Stimulated activated naive CD8-positive, alpha-beta T cell treated with anti-CD3 and anti-CD28 coated beads, Interleukin-15, amount 100 ng/mL, for 72 hours (primary cell): ENCODE results near the gene ANTXR1.

ENCODE experiments used
- ATAC-seq: fragments of 150-1000 bp; cut with Tn5 transposase; 2 replicates; pipeline ENCODE4 v1.10.0; 2021; ENCODE audit warnings: mild to moderate bottlenecking, moderate library complexity
- DNase-seq, 2 donors: peaks; one replicate each; pipeline ENCODE4 v3.0.0; 2021 to 2022
- H3K27ac Mint-ChIP-seq, 2 donors: one replicate each; pipeline ENCODE4 v1.8.0; 2022; ENCODE audit warnings: mild to moderate bottlenecking in 2 of 2, mixed read lengths in 2 of 2, moderate library complexity in 2 of 2
- H3K27me3 Mint-ChIP-seq: one replicate; pipeline ENCODE4 v1.8.0; 2022; ENCODE audit warnings: mixed read lengths
- H3K4me1 Mint-ChIP-seq: one replicate; pipeline ENCODE4 v1.8.0; 2022; ENCODE audit warnings: mild to moderate bottlenecking, mixed read lengths
- H3K4me3 Mint-ChIP-seq, 2 donors: one replicate each; pipeline ENCODE4 v1.8.0; 2022; ENCODE audit warnings: mild to moderate bottlenecking in 2 of 2, mixed read lengths in 2 of 2, moderate library complexity in 1 of 2
- H3K9me3 Mint-ChIP-seq, 2 donors: one replicate each; pipeline ENCODE4 v1.8.0; 2022; ENCODE audit warnings: mixed read lengths in 2 of 2

ANTXR1 gene

DNA sequence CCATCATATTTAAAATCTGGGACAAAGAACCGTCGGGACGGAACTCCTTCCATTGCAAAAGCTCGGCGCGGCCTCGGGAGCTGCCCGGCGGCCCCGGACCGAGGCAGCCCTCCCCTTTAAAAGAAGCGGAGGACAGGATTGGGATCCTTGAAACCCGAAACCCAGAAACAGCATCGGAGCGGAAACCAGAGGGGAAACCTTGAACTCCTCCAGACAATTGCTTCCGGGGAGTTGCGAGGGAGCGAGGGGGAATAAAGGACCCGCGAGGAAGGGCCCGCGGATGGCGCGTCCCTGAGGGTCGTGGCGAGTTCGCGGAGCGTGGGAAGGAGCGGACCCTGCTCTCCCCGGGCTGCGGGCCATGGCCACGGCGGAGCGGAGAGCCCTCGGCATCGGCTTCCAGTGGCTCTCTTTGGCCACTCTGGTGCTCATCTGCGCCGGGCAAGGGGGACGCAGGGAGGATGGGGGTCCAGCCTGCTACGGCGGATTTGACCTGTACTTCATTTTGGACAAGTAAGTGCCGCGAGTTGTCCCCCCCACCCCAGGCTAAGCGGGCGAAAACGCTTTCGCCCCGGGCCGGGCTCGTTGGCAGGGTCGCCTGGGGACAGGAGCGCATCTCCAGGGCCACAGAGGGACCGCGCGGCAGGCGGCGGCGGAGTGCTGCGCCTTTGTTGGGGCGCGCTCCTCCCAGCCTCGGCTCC, at the start of gene ANTXR1:
Gene ANTXR1, plus strand, starts transcription at position 38 of the 698 bp plus-strand sequence. Its CDS starts 321 bp downstream, at position 359.
- Mint-ChIP-seq H3K9me3 (no peaks in the 10 kb centered on the region), H3K27me3 (peaks cover 64% of the 10 kb centered on the region), H3K4me1 (peaks cover 29% of the 10 kb centered on the region), H3K4me3 (peak within 1 kb of the TSS; percentile 88 to 93), H3K27ac (peak within 1 kb of the TSS; percentile 30 to 84)
- peak; percentile 20 to 40 for DNase-seq
- peak; percentile 70 for ATAC-seq

DNA sequence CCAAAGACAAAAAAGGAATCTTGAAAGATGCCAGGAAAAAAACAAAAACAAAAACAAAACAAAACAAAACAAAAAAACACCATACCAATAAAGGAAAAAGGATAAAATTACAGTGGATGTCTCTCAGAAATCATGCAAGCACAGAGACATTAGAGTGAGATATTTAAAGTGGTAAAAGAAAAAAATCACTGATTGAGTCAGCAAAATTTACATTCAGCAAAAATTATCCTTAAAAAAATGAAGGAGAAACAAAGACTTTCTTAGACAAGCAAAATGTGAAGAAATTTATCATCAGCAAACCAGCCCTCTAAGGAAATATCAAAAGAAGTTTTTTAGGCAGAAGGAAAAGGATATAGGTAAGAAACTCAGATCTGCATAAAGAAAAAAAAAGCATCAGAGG, 48.7 kb upstream of the ANTXR1 start:
- H3K27ac Mint-ChIP-seq: no peak overlapping the region
- ATAC-seq: no peak
- DNase-seq: no peak
- H3K4me3 Mint-ChIP-seq: no peak overlapping the region
- no peaks in the 10 kb centered on the region for H3K27me3 Mint-ChIP-seq
- no peaks in the 10 kb centered on the region for H3K9me3 Mint-ChIP-seq
- H3K4me1 Mint-ChIP-seq: no peaks in the 10 kb centered on the region

DNA sequence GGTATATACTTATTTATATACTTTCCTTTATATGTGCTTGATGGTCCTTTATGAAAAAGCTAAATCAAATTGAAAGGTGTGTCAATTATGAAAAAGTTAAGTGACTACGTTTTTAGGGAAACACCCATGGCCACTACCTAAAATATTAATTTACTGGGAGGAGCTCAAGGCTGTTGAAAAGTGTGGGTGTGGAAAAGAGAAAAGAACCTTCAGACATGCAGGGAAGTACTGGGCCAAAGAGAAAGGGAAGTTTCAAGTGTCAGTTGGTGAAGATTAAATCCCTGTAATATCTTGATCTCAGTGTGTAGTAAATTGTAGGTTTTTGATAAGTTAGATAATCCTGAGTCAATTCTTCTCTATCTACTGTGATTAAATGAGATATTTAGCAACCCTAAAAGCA, 44.8 kb upstream of the ANTXR1 start:
- Mint-ChIP-seq H3K4me3 (no peak overlapping the region), H3K4me1 (no peaks in the 10 kb centered on the region), H3K9me3 (no peaks in the 10 kb centered on the region), H3K27me3 (no peaks in the 10 kb centered on the region), H3K27ac (no peak overlapping the region)
- ATAC-seq (no peak), DNase-seq (no peak)

DNA sequence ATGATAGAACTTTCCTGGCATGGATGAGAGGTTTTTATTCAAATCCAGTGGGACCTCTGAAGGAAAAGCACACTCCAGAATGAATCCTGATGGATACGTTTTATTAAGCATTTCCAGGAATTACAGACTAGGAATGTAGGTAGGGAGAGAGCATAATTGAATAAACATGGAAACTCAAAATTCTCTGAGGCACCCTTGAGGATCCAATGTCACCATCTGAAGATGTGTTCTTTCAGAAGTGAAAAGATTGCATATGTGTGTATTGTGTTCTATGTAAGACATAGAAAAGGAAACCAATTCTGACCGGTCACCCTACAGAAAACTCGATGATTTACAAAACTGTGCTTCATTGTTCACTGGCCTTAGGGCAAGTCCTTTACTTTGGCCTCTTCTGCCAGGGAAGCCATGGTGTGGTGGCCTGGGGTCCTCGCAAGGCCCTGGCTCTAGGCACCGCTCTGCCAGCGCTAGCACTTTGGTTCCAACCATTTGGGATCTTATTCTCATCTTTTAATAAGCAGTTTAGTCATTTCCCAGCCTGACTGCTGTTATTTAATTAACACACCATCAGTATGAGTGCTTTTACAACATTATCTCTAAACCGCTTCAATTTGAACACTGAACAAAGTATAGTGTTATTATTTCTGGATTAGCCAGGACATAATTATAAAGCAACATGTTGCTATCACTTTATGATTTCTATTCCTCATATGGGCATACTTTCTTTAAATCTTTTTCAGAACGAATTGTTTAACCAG, 43.1 kb upstream of the ANTXR1 start:
- no peak for ATAC-seq
- no peak overlapping the region for H3K4me3 Mint-ChIP-seq
- peaks cover 9% of the 10 kb centered on the region for H3K27me3 Mint-ChIP-seq
- DNase-seq: no peak
- H3K27ac Mint-ChIP-seq: no peak overlapping the region
- H3K4me1 Mint-ChIP-seq: no peaks in the 10 kb centered on the region
- H3K9me3 Mint-ChIP-seq: no peaks in the 10 kb centered on the region

DNA sequence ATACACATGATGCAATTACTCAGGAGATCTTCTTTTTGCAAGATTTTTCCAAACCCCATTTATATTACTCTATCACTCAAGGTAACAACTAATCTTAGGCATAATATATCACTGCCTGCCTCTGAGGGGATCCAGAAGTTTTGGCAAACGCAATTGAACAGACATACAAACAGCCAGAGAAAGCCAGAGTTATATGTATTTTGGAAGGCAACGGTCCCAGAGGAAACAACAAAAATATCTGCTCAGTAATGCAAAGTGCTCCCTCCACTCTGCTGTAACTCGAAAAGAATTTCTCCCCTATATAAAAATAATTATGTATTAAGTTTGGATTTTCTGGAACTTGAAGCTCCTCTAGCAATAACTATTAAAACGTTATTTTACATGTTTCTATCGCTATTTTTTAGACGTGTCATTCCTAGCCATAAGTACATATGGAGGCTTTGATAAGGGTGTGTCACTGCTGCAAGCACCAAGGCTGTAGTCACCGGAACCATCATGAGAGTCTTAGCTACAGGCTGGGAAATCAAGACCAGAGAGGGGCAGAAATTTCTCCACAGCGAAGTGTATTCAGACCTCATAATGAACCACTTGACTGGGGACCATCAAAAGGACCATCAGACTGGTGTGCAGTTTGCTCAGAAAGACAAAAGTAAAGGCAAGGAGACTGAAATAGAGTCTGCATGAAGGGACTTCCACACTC, 42.3 kb upstream of the ANTXR1 start:
- ATAC-seq (no peak), DNase-seq (no peak)
- H3K27ac Mint-ChIP-seq: no peak overlapping the region
- peaks cover 9% of the 10 kb centered on the region for H3K27me3 Mint-ChIP-seq
- H3K4me1 Mint-ChIP-seq: no peaks in the 10 kb centered on the region
- no peaks in the 10 kb centered on the region for H3K9me3 Mint-ChIP-seq
- H3K4me3 Mint-ChIP-seq: no peak overlapping the region

DNA sequence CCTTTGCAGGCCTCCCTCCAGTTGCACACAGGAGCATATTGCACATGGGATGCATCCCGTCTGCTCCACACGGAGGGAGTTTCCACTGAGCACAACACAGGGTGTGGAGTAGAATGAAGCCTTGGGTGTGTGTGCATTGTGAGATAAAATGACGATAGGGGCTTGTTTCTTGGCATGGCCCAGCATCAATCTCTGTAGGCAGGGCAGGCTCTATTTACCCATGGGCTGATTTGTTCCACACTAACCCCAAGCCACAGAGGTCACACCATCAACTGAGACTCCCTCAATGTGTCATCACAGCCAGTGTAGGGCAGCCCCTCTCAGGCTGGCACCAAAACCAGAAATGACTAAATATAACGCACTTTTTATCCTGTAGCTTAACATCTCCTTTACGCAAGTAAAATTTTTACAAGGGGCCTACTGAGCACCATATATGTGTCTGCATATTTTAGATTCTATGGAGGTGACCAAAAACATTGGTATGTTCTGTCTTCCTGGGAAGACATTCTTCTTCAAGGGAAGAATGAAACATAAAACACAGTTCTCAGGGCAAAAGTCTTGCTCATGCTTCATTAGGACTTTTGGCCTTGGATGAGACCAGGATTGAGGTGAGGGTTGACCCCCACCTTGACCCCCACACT, 41.3 kb upstream of the ANTXR1 start:
- H3K9me3 Mint-ChIP-seq: no peaks in the 10 kb centered on the region
- no peak overlapping the region for H3K27ac Mint-ChIP-seq
- peaks cover 9% of the 10 kb centered on the region for H3K27me3 Mint-ChIP-seq
- H3K4me1 Mint-ChIP-seq: no peaks in the 10 kb centered on the region
- ATAC-seq (peak; percentile 92), DNase-seq (peak in 1 of 2 donors; percentile 22)
- H3K4me3 Mint-ChIP-seq: no peak overlapping the region

DNA sequence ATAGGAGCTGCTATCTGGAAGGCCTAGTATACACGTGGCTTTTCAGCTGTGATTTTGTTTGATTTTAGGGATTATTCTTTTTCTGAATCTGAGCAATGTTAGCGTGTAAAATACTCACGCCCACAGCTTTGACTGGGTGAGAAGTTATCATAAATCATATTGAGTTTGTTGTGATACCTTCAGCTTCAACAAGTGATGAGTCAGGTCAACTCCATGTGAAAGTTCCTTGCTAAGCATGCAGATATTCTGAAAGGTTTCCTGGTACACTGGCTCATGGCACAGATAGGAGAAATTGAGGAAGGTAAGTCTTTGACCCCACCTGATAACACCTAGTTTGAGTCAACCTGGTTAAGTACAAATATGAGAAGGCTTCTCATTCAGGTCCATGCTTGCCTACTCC, 38.7 kb upstream of the ANTXR1 start, which contains the start of gene GKN1:
Gene GKN1, plus strand, starts transcription at position 386 of the 400 bp plus-strand sequence. CDS start 42 bp downstream, outside the sequence.
- Mint-ChIP-seq H3K27ac (no peak within 1 kb of the TSS), H3K4me1 (no peaks in the 10 kb centered on the region)
- no peak for ATAC-seq

DNA sequence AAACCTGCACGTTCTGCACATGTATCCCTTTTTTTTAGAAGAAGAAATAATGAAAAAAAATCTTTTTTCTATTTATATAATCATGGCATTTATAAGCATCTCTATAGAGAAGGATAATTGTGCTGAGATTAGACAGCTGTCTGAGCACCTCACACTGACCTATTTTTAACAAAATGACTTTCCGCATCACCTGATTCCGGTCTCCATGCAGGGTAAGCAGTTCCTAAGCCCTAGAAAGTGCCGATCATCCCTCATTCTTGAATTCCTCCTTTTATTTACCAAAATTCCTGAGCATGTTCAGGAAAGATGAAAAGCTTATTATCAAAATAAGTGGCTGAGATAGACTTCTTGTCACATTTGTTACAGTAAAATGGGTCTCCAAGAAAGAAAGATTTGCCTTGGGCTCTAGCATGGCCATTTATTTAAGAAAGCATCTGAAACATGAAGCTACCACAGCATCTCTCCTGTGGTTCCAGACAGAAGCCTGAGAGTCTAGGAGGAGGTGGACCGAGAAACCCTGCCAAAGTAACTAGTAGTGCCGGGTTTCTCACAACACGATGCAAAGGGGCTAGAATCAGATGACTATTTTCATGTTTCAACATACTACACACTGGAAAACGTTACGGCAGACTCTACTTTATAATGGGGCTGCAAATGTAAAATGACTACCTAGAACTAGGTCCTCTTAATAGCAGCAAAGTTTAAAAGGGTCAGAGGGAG, 37.9 kb upstream of the ANTXR1 start:
- H3K4me1 Mint-ChIP-seq: no peaks in the 10 kb centered on the region
- peaks cover 33% of the 10 kb centered on the region for H3K27me3 Mint-ChIP-seq
- DNase-seq: no peak
- H3K27ac Mint-ChIP-seq: no peak overlapping the region
- no peak for ATAC-seq
- H3K4me3 Mint-ChIP-seq: no peak overlapping the region
- no peaks in the 10 kb centered on the region for H3K9me3 Mint-ChIP-seq

More for the DNA sequence above, 38.7 kb upstream of the ANTXR1 start, which contains the start of gene GKN1:
- no peak for DNase-seq
- H3K27me3 Mint-ChIP-seq: peaks cover 24% of the 10 kb centered on the region
- no peak within 1 kb of the TSS for H3K4me3 Mint-ChIP-seq
- H3K9me3 Mint-ChIP-seq: no peaks in the 10 kb centered on the region

DNA sequence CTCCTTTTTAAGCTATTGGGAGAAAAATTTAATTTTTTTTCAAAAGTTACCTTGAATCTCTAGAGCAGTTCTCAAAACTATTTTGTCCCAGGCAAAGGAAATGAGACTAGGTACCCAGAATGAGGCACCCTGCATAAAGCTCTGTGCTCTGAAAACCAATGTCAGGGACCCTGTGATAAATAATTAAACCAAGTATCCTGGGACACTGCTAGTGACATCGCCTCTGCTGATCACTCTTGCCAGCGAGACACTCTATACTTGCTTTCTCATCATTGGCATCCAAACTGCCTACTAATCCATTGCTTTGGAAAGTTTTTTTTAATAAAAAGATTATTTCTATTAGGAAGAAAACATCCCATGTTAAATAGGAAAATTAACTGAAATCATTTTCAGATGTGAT, 37.1 kb upstream of the ANTXR1 start:
- Mint-ChIP-seq H3K4me1 (no peaks in the 10 kb centered on the region), H3K27me3 (peaks cover 33% of the 10 kb centered on the region), H3K4me3 (no peak overlapping the region)

DNA sequence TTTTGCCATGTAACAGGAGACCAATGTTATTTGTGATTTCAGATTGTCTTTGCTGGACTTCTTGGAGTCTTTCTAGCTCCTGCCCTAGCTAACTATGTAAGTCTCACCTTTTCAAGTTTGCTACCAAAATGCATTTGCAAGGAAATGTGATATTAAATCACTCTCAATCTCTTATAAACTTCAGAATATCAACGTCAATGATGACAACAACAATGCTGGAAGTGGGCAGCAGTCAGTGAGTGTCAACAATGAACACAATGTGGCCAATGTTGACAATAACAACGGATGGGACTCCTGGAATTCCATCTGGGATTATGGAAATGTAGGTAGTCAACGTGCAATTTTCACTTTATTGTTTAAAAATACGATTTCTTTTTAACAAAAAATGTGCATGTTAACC, 35.5 kb upstream of the ANTXR1 start:
- peaks cover 42% of the 10 kb centered on the region for H3K27me3 Mint-ChIP-seq
- DNase-seq (no peak), ATAC-seq (no peak)
- H3K4me3 Mint-ChIP-seq: no peak overlapping the region
- no peak overlapping the region for H3K27ac Mint-ChIP-seq
- H3K4me1 Mint-ChIP-seq: no peaks in the 10 kb centered on the region
- no peaks in the 10 kb centered on the region for H3K9me3 Mint-ChIP-seq

More for the DNA sequence above, 37.1 kb upstream of the ANTXR1 start:
- no peaks in the 10 kb centered on the region for H3K9me3 Mint-ChIP-seq
- ATAC-seq (no peak), DNase-seq (no peak)
- no peak overlapping the region for H3K27ac Mint-ChIP-seq

DNA sequence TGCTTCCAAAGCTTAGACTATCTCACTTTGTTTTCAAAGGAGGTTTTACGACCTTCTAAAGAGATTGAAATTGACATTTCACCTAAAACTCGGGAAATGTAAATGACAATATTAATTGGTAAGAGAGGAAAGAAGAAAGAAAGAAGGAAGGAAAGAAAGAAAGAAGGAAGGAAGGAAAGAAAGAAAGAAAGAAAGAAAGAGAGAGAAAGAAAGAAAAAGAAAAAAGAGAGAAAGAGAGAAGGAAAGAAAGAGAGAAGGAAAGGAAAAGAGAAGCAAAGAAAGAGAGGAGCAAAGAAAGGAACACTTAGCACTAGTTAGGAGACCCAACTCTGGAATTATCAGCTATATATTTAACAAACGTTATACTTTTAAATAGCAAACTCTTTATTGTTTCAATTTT, 34.9 kb upstream of the ANTXR1 start:
- DNase-seq (no peak), ATAC-seq (no peak)
- Mint-ChIP-seq H3K4me3 (no peak overlapping the region), H3K27ac (no peak overlapping the region), H3K9me3 (no peaks in the 10 kb centered on the region), H3K27me3 (peaks cover 42% of the 10 kb centered on the region), H3K4me1 (no peaks in the 10 kb centered on the region)

DNA sequence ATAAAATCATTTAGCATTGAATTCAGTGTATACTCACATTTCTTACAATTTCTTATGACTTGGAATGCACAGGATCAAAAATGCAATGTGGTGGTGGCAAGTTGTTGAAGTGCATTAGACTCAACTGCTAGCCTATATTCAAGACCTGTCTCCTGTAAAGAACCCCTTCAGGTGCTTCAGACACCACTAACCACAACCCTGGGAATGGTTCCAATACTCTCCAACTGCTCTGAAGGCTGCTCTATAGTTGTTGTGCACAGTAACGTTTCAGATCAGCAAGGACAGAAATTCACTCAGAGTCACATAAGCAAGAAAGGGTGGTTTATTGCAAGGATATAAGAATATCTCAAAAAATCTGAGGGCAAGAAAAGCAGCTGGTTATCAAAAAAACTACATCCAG, 32.0 kb upstream of the ANTXR1 start:
- H3K4me3 Mint-ChIP-seq: no peak overlapping the region
- H3K9me3 Mint-ChIP-seq: no peaks in the 10 kb centered on the region
- H3K27me3 Mint-ChIP-seq: peaks cover 33% of the 10 kb centered on the region
- DNase-seq (no peak), ATAC-seq (no peak)
- H3K4me1 Mint-ChIP-seq: no peaks in the 10 kb centered on the region
- H3K27ac Mint-ChIP-seq: no peak overlapping the region

DNA sequence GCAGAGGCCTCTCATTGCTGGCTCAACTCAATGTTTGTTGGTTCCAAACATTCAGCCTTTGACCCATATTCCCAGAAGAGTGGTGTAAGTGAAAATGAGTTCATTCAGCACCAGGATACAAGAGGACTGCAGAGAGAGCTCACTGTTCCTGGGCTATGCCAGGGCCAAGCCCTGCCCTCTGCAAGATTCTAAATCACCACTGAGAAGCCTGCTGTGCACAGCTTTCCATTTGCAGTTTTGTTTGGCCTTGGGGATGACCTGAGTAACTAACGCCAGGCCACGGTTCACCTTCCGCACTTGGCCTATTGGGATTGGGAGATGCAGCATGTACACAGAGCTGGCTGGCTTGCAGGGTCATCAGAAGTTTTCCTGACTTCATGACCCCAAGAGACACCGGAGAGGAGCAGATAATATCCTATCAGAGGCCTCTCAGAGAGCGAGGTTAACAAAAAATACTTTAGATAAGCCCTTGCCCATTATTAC, 25.9 kb upstream of the ANTXR1 start:
- Mint-ChIP-seq H3K27ac (no peak overlapping the region), H3K9me3 (no peaks in the 10 kb centered on the region), H3K4me1 (no peaks in the 10 kb centered on the region), H3K27me3 (peaks cover 13% of the 10 kb centered on the region), H3K4me3 (no peak overlapping the region)
- DNase-seq (no peak), ATAC-seq (no peak)

DNA sequence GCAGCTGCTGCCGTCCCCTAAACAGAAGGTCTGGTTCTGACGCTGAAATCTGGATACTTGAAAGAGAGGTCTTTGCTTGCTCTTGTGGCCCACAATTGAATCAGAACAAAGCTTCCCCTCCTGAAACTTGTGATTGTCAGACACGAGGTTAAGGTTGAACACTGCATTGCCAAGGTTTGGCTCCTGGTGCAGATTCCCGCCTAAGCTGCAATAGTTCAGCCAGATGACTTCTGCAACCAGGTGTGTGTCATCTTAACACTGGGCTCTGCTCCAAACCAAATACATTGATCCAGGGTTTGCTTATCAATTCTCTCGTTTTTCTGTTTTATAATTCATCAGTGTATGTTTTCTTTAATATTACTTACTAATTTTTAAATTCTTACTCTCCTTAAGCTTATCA, 23.9 kb upstream of the ANTXR1 start:
- ATAC-seq (no peak), DNase-seq (no peak)
- Mint-ChIP-seq H3K27me3 (peaks cover 13% of the 10 kb centered on the region), H3K4me3 (no peak overlapping the region), H3K9me3 (no peaks in the 10 kb centered on the region), H3K27ac (no peak overlapping the region), H3K4me1 (no peaks in the 10 kb centered on the region)

DNA sequence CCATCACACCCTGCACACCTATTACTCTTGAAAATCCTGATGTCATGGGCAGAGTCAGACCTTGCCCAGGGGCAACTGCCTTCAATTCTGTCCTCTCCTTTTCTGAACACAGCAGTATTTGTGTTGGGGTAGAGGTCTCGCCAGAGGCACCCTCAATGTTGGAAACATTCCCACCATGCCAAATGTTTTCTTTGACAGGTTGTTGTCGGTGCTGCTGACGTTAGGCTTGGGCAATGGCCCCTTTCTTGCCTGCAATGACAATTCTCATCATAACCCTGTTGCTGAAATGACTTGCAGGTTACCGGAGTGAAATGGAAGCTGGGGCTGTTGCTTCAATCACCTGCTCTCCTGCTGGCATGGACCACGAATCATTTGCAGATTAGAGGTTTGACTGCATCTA, 20.6 kb upstream of the ANTXR1 start:
- Mint-ChIP-seq H3K27ac (no peak overlapping the region), H3K4me3 (no peak overlapping the region), H3K27me3 (peaks cover 20% of the 10 kb centered on the region), H3K9me3 (no peaks in the 10 kb centered on the region), H3K4me1 (no peaks in the 10 kb centered on the region)
- ATAC-seq (no peak), DNase-seq (no peak)
